ENCODE data around the gene APOB.

Gene APOB

GRCh38 chr2:20963867-20964266, 80.0 kb downstream of the APOB start:
- no peak for ATAC-seq (replicated peaks)
- H3K9me3 Mint-ChIP-seq: no peaks in the 10 kb centered on the region
- no peak overlapping the region for H3K4me3 Mint-ChIP-seq
- no peaks in the 10 kb centered on the region for H3K36me3 Mint-ChIP-seq (ENCODE audit: insufficient read depth)
- H3K27me3 Mint-ChIP-seq: peaks cover 39 to 85% of the 10 kb centered on the region in 2 donors
- H3K27ac Mint-ChIP-seq: no peak overlapping the region
- DNase-seq: no peak
- H3K4me1 Mint-ChIP-seq (ENCODE audit: low read depth in 2 of 2): no peaks in the 10 kb centered on the region

GRCh38 chr2:20962939-20963557, 80.8 kb downstream of the APOB start:
- H3K27ac Mint-ChIP-seq: no peak overlapping the region
- DNase-seq (peak; percentile 50 to 62 (median 55)), ATAC-seq (replicated peaks) (peak; percentile 68)
- H3K9me3 Mint-ChIP-seq: no peaks in the 10 kb centered on the region
- H3K4me1 Mint-ChIP-seq (ENCODE audit: low read depth in 2 of 2): no peaks in the 10 kb centered on the region
- no peaks in the 10 kb centered on the region for H3K36me3 Mint-ChIP-seq (ENCODE audit: insufficient read depth)
- peaks cover 41 to 79% of the 10 kb centered on the region in 2 donors for H3K27me3 Mint-ChIP-seq
- no peak overlapping the region for H3K4me3 Mint-ChIP-seq

GRCh38 chr2:20961858-20962257, 82.0 kb downstream of the APOB start:
- no peaks in the 10 kb centered on the region for H3K9me3 Mint-ChIP-seq
- H3K36me3 Mint-ChIP-seq (ENCODE audit: insufficient read depth): no peaks in the 10 kb centered on the region
- no peaks in the 10 kb centered on the region for H3K4me1 Mint-ChIP-seq (ENCODE audit: low read depth in 2 of 2)
- DNase-seq (no peak), ATAC-seq (replicated peaks) (no peak)
- H3K4me3 Mint-ChIP-seq: no peak overlapping the region
- H3K27me3 Mint-ChIP-seq: peaks cover 39 to 71% of the 10 kb centered on the region in 2 donors
- no peak overlapping the region for H3K27ac Mint-ChIP-seq

- Mint-ChIP-seq H3K27me3 (peaks cover 25 to 54% of the 10 kb centered on the region in 2 donors), H3K9me3 (no peaks in the 10 kb centered on the region), H3K36me3 (ENCODE audit: insufficient read depth) (no peaks in the 10 kb centered on the region), H3K4me1 (ENCODE audit: low read depth in 2 of 2) (no peaks in the 10 kb centered on the region), H3K4me3 (no peak overlapping the region), H3K27ac (no peak overlapping the region)
- ATAC-seq (replicated peaks): no peak
- no peak for DNase-seq
Measured at GRCh38 chr2:20960003-20960402, 83.9 kb downstream of the APOB start.

GRCh38 chr2:20959252-20959651, 84.6 kb downstream of the APOB start:
- no peak overlapping the region for H3K27ac Mint-ChIP-seq
- H3K9me3 Mint-ChIP-seq: no peaks in the 10 kb centered on the region
- no peak for DNase-seq
- ATAC-seq (replicated peaks): no peak
- no peak overlapping the region for H3K4me3 Mint-ChIP-seq
- H3K36me3 Mint-ChIP-seq (ENCODE audit: insufficient read depth): no peaks in the 10 kb centered on the region
- H3K4me1 Mint-ChIP-seq (ENCODE audit: low read depth in 2 of 2): no peaks in the 10 kb centered on the region
- H3K27me3 Mint-ChIP-seq: peaks cover 23 to 53% of the 10 kb centered on the region in 2 donors

GRCh38 chr2:20957788-20958525, 85.9 kb downstream of the APOB start:
- no peak overlapping the region for H3K27ac Mint-ChIP-seq
- H3K4me1 Mint-ChIP-seq (ENCODE audit: low read depth in 2 of 2): no peaks in the 10 kb centered on the region
- ATAC-seq (replicated peaks) (no peak), DNase-seq (no peak)
- H3K27me3 Mint-ChIP-seq: peaks cover 16 to 43% of the 10 kb centered on the region in 2 donors
- no peaks in the 10 kb centered on the region for H3K9me3 Mint-ChIP-seq
- H3K36me3 Mint-ChIP-seq (ENCODE audit: insufficient read depth): no peaks in the 10 kb centered on the region
- no peak overlapping the region for H3K4me3 Mint-ChIP-seq

GRCh38 chr2:20955277-20956026, 88.4 kb downstream of the APOB start:
- no peaks in the 10 kb centered on the region for H3K4me1 Mint-ChIP-seq (ENCODE audit: low read depth in 2 of 2)
- H3K36me3 Mint-ChIP-seq (ENCODE audit: insufficient read depth): no peaks in the 10 kb centered on the region
- no peaks in the 10 kb centered on the region for H3K9me3 Mint-ChIP-seq
- no peak for ATAC-seq (replicated peaks)
- H3K27me3 Mint-ChIP-seq: peaks cover 9 to 18% of the 10 kb centered on the region in 2 donors
- no peak overlapping the region for H3K27ac Mint-ChIP-seq
- H3K4me3 Mint-ChIP-seq: no peak overlapping the region
- no peak for DNase-seq

- Mint-ChIP-seq H3K36me3 (ENCODE audit: insufficient read depth) (no peaks in the 10 kb centered on the region), H3K27ac (no peak overlapping the region), H3K4me1 (ENCODE audit: low read depth in 2 of 2) (no peaks in the 10 kb centered on the region), H3K9me3 (no peaks in the 10 kb centered on the region), H3K4me3 (no peak overlapping the region), H3K27me3 (peaks cover 9 to 10% of the 10 kb centered on the region in 2 donors)
- no peak for ATAC-seq (replicated peaks)
- DNase-seq: no peak
Measured at GRCh38 chr2:20953146-20953824, 90.6 kb downstream of the APOB start.

All from effector memory CD8-positive, alpha-beta T cell (primary cell).